Mesothelial cell of epicardium (in vitro differentiated cells): Measurements from ENCODE around the gene ANXA10. TPM values are rescaled to one million over a fixed set of nuclear protein-coding genes. Genes with fewer than 3 reads are reported as not detected.
"Not testable (repeated sequence)": the region's sequence is repeated elsewhere in the genome, so short reads cannot be mapped to it uniquely, and the experiment has no call there.

ENCODE experiments used
- DNase-seq, 2 experiments: peaks; one replicate each; pipeline ENCODE4 v3.0.0; 2021; ENCODE audit warnings: low spot score in 2 of 2; ENCODE audit not compliant: unreplicated experiment in 2 of 2
- H3K27ac Mint-ChIP-seq: 2 replicates; pipeline ENCODE4 v1.8.0; 2021; ENCODE audit warnings: mixed read lengths
- H3K27me3 Mint-ChIP-seq: 2 replicates; pipeline ENCODE4 v1.8.0; 2021; ENCODE audit warnings: low read depth, mixed read lengths
- H3K36me3 Mint-ChIP-seq: 2 replicates; pipeline ENCODE4 v1.8.0; 2021; ENCODE audit warnings: mixed read lengths
- H3K4me1 Mint-ChIP-seq: 2 replicates; pipeline ENCODE4 v1.8.0; 2021; ENCODE audit warnings: mixed read lengths
- H3K4me3 Mint-ChIP-seq: 2 replicates; pipeline ENCODE4 v1.8.0; 2021; ENCODE audit warnings: mild to moderate bottlenecking, moderate library complexity, mixed read lengths
- H3K9me3 Mint-ChIP-seq: 2 replicates; pipeline ENCODE4 v1.8.0; 2021; ENCODE audit warnings: mixed read lengths
- CTCF ChIP-seq: fragments of 200-600 bp; sonication (generic); IDR thresholded peaks from one replicate; pipeline ENCODE4 v1.5.0; 2021; ENCODE audit warnings: antibody characterized with exemption; ENCODE audit not compliant: unreplicated experiment
- total RNA-seq: library from RNA; stranded (reverse); gene quantifications from 3 replicates; pipeline ENCODE4 v1.2.1, GENCODE V29; 2021

Gene ANXA10
- total RNA-seq, 1 donor from 2014 or later = not detected

GRCh38 chr4:168097161-168097560 is 4.8 kb downstream of the ANXA10 start:
- no peak for DNase-seq
- no peaks in the 10 kb centered on the region for H3K36me3 Mint-ChIP-seq
- H3K4me1 Mint-ChIP-seq = peaks cover 1% of the 10 kb centered on the region
- no peak for TF ChIP-seq CTCF
- H3K27ac Mint-ChIP-seq = no peak overlapping the region
- no peaks in the 10 kb centered on the region for H3K9me3 Mint-ChIP-seq
- no peak overlapping the region for H3K4me3 Mint-ChIP-seq
- no peaks in the 10 kb centered on the region for H3K27me3 Mint-ChIP-seq

GRCh38 chr4:168098248-168098717 is 5.9 kb downstream of the ANXA10 start:
- no peaks in the 10 kb centered on the region for H3K27me3 Mint-ChIP-seq
- H3K9me3 Mint-ChIP-seq = no peaks in the 10 kb centered on the region
- no peak for DNase-seq
- TF ChIP-seq CTCF = no peak
- H3K36me3 Mint-ChIP-seq = no peaks in the 10 kb centered on the region
- H3K4me1 Mint-ChIP-seq = peaks cover 1% of the 10 kb centered on the region
- H3K4me3 Mint-ChIP-seq = no peak overlapping the region
- no peak overlapping the region for H3K27ac Mint-ChIP-seq

- H3K4me1 Mint-ChIP-seq = peaks cover 1% of the 10 kb centered on the region
- no peak for DNase-seq
- H3K4me3 Mint-ChIP-seq = no peak overlapping the region
- H3K9me3 Mint-ChIP-seq = no peaks in the 10 kb centered on the region
- no peak for TF ChIP-seq CTCF
- no peaks in the 10 kb centered on the region for H3K36me3 Mint-ChIP-seq
- no peak overlapping the region for H3K27ac Mint-ChIP-seq
- no peaks in the 10 kb centered on the region for H3K27me3 Mint-ChIP-seq
These were observed 6.9 kb downstream of the ANXA10 start for GRCh38 chr4:168099195-168099594.

GRCh38 chr4:168101026-168101425 is 8.7 kb downstream of the ANXA10 start:
- Mint-ChIP-seq H3K36me3 (no peaks in the 10 kb centered on the region), H3K4me1 (peaks cover 1% of the 10 kb centered on the region), H3K4me3 (no peak overlapping the region), H3K27ac (no peak overlapping the region), H3K27me3 (no peaks in the 10 kb centered on the region), H3K9me3 (no peaks in the 10 kb centered on the region)
- no peak for TF ChIP-seq CTCF
- DNase-seq = no peak

- Mint-ChIP-seq H3K9me3 (no peaks in the 10 kb centered on the region), H3K4me1 (peaks cover 1% of the 10 kb centered on the region), H3K4me3 (no peak overlapping the region), H3K36me3 (no peaks in the 10 kb centered on the region), H3K27ac (no peak overlapping the region), H3K27me3 (no peaks in the 10 kb centered on the region)
- DNase-seq = no peak
- TF ChIP-seq CTCF = no peak
These were observed 10.1 kb downstream of the ANXA10 start for GRCh38 chr4:168102403-168102802.

- Mint-ChIP-seq H3K27ac (no peak overlapping the region), H3K36me3 (no peaks in the 10 kb centered on the region), H3K27me3 (no peaks in the 10 kb centered on the region), H3K4me1 (no peaks in the 10 kb centered on the region), H3K4me3 (no peak overlapping the region), H3K9me3 (peaks cover 3% of the 10 kb centered on the region)
- TF ChIP-seq CTCF = no peak
- DNase-seq = no peak
These were observed 17.2 kb downstream of the ANXA10 start for GRCh38 chr4:168109527-168109926.

- H3K4me1 Mint-ChIP-seq, H3K9me3 Mint-ChIP-seq, H3K36me3 Mint-ChIP-seq, H3K27ac Mint-ChIP-seq, H3K4me3 Mint-ChIP-seq, H3K27me3 Mint-ChIP-seq, DNase-seq: not testable (repeated sequence)
These were observed 20.7 kb downstream of the ANXA10 start for GRCh38 chr4:168113059-168113458.
